Glutamatergic neuron (in vitro differentiated cells): Measurements from ENCODE around the gene OPTC. TPM values are rescaled to one million over a fixed set of nuclear protein-coding genes. Genes with fewer than 3 reads are reported as not detected.
A peak's percentile ranks its signal among the peaks of the same experiment; 100 is the strongest.

Experiments
- DNase-seq: peaks from one replicate; pipeline ENCODE4 v3.0.0; 2022
- H3K27ac Mint-ChIP-seq: one replicate; pipeline ENCODE4 v1.8.0; 2020; ENCODE audit warnings: mild to moderate bottlenecking, mixed read lengths, inconsistent platforms; ENCODE audit not compliant: unreplicated experiment
- H3K27me3 Mint-ChIP-seq: one replicate; pipeline ENCODE4 v1.8.0; 2020; ENCODE audit warnings: mild to moderate bottlenecking, moderate library complexity, mixed read lengths, inconsistent platforms; ENCODE audit not compliant: unreplicated experiment
- H3K36me3 Mint-ChIP-seq: one replicate; pipeline ENCODE4 v1.8.0; 2020; ENCODE audit warnings: mild to moderate bottlenecking, mixed read lengths, inconsistent platforms; ENCODE audit not compliant: unreplicated experiment
- H3K4me1 Mint-ChIP-seq: one replicate; pipeline ENCODE4 v1.8.0; 2020; ENCODE audit warnings: mild to moderate bottlenecking, low read depth, mixed read lengths, inconsistent platforms; ENCODE audit not compliant: unreplicated experiment
- H3K4me3 Mint-ChIP-seq: one replicate; pipeline ENCODE4 v1.8.0; 2020; ENCODE audit warnings: mild to moderate bottlenecking, mixed read lengths, inconsistent platforms; ENCODE audit not compliant: unreplicated experiment
- H3K9me3 Mint-ChIP-seq: one replicate; pipeline ENCODE4 v1.8.0; 2020; ENCODE audit warnings: mild to moderate bottlenecking, moderate library complexity, mixed read lengths, inconsistent platforms; ENCODE audit not compliant: unreplicated experiment
- total RNA-seq: library from RNA; stranded (reverse); fragmentation: NEBNext Ultra II Directional; extraction: Animal tissue kit (Norgen Biotek cat#: 25700); gene quantifications from one replicate; pipeline ENCODE4 v1.2.1, GENCODE V29; 2021; ENCODE audit not compliant: unreplicated experiment
- TF ChIP-seq, protein P1 (sequence below): fragments of 200-600 bp; sonication (generic); IDR thresholded peaks from one replicate; pipeline ENCODE4 v1.5.0; 2021; ENCODE audit not compliant: partially characterized antibody, unreplicated experiment

The OPTC gene
- total RNA-seq, 1 donor from 2014 or later = not detected

DNA sequence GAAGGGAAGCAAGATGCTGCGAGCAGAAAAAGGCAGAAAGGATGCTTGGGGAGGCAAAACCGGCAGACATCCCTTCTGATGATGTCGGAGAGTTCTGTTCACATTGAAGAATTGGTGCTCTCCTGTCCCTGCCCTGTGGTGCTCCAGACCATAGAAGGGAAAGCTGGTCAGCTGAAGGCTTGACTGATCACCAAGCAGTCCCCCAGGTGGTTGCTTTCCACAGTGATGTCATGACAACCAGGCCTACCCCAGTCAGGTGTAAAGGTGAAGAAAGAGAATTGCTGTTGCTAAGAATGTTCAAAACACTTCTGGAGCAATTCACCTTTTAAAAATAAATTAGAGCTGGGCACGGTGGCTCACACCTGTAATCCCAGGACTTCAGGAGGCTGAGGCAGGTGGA lies 59.5 kb downstream of the OPTC start:
- Mint-ChIP-seq H3K4me3 (no peak overlapping the region), H3K27me3 (no peaks in the 10 kb centered on the region), H3K4me1 (peaks cover 39% of the 10 kb centered on the region), H3K9me3 (peaks cover 5% of the 10 kb centered on the region), H3K36me3 (no peaks in the 10 kb centered on the region), H3K27ac (no peak overlapping the region)
- TF ChIP-seq, protein P1, sequence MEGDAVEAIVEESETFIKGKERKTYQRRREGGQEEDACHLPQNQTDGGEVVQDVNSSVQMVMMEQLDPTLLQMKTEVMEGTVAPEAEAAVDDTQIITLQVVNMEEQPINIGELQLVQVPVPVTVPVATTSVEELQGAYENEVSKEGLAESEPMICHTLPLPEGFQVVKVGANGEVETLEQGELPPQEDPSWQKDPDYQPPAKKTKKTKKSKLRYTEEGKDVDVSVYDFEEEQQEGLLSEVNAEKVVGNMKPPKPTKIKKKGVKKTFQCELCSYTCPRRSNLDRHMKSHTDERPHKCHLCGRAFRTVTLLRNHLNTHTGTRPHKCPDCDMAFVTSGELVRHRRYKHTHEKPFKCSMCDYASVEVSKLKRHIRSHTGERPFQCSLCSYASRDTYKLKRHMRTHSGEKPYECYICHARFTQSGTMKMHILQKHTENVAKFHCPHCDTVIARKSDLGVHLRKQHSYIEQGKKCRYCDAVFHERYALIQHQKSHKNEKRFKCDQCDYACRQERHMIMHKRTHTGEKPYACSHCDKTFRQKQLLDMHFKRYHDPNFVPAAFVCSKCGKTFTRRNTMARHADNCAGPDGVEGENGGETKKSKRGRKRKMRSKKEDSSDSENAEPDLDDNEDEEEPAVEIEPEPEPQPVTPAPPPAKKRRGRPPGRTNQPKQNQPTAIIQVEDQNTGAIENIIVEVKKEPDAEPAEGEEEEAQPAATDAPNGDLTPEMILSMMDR = no peak
- no peak for DNase-seq

DNA sequence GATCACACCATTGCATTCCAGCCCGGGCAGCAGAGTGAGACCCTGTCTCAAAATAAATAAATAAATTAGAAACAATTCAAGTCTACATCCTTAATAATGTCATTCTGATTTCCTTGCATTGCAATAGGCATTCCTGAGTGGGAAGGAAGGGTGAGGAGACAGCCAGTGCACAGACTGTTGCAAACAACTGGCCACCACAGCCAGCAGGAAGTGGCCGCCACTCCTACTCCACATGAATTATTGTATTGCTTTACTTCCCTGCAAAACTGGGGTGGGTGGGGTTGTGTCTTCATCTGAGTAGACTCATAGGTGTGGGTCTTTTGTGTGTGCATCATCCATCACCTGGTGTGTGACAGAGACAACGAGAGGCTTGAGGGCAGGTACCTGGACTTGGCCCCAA lies 60.1 kb downstream of the OPTC start:
- no peak overlapping the region for H3K27ac Mint-ChIP-seq

DNA sequence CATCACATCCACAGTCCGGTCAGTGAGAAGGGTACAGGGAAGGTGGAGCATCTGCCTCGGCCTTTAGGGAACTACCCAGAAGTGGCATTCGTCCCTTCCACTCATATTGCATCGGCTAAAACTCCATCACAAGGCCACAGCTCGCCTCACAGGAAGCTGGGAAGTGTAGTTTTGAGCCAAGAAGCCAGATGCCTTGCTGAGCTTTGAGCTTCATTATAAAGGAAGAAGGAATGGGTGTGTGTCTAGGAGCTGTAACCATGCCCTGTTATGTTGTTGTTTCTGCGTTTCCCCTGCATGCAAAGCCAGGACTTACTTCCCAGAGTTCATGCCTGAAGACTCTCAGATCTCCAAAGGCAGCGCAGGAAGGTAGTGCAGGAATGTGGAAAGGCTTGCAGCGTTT lies 61.1 kb downstream of the OPTC start:
- no peaks in the 10 kb centered on the region for H3K36me3 Mint-ChIP-seq

More for the DNA sequence above, 60.1 kb downstream of the OPTC start:
- TF ChIP-seq, protein P1 = no peak
- peaks cover 6% of the 10 kb centered on the region for H3K9me3 Mint-ChIP-seq
- H3K4me3 Mint-ChIP-seq = no peak overlapping the region
- H3K27me3 Mint-ChIP-seq = peaks cover 3% of the 10 kb centered on the region
- H3K36me3 Mint-ChIP-seq = no peaks in the 10 kb centered on the region
- DNase-seq = no peak
- H3K4me1 Mint-ChIP-seq = peaks cover 40% of the 10 kb centered on the region

DNA sequence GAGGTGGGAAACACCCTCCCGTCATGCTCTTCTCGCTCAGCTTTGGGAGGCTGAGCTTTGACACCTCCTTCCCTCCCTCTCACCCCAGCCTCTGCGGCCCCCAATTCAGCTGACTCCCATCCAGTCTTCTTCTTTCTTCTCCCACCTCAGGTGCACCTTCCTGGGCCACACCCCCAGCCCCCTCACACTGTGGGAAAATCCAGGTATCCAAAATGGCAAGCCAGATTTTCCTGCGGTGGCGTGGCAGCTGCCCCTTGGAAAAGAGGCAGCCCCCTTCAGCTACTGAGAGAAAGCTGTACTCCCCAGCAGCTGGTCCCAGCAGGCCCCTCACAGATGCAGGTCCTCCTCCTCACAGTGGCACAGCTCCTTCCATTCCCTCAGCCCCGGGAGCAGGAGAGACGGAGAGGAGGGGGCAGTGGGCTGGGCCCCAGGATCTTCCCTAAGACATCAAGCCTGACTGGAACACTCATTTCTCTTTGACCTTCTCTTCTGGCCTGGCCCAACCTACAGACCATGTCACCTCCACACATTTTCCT lies 61.6 kb downstream of the OPTC start:
- Mint-ChIP-seq H3K27ac (peak overlapping the region; percentile 10), H3K4me1 (peaks cover 44% of the 10 kb centered on the region)

More for the DNA sequence above, 61.1 kb downstream of the OPTC start:
- peaks cover 44% of the 10 kb centered on the region for H3K4me1 Mint-ChIP-seq
- TF ChIP-seq, protein P1 = no peak
- DNase-seq = no peak
- peaks cover 6% of the 10 kb centered on the region for H3K9me3 Mint-ChIP-seq
- H3K4me3 Mint-ChIP-seq = no peak overlapping the region
- peaks cover 3% of the 10 kb centered on the region for H3K27me3 Mint-ChIP-seq
- no peak overlapping the region for H3K27ac Mint-ChIP-seq

More for the DNA sequence above, 61.6 kb downstream of the OPTC start:
- Mint-ChIP-seq H3K36me3 (no peaks in the 10 kb centered on the region), H3K27me3 (peaks cover 3% of the 10 kb centered on the region), H3K4me3 (peak overlapping the region; percentile 23), H3K9me3 (peaks cover 6% of the 10 kb centered on the region)
- TF ChIP-seq, protein P1 = no peak
- peak; percentile 28 for DNase-seq
